HG03432 (cell line): ENCODE results near the gene SMIM45.

ENCODE experiments used
- ATAC-seq: cut with Tn5 transposase; IDR thresholded peaks from one replicate; pipeline ENCODE4 v1.9.1; 2021; ENCODE audit warnings: mild to moderate bottlenecking, moderate library complexity; ENCODE audit not compliant: unreplicated experiment

The SMIM45 gene

DNA sequence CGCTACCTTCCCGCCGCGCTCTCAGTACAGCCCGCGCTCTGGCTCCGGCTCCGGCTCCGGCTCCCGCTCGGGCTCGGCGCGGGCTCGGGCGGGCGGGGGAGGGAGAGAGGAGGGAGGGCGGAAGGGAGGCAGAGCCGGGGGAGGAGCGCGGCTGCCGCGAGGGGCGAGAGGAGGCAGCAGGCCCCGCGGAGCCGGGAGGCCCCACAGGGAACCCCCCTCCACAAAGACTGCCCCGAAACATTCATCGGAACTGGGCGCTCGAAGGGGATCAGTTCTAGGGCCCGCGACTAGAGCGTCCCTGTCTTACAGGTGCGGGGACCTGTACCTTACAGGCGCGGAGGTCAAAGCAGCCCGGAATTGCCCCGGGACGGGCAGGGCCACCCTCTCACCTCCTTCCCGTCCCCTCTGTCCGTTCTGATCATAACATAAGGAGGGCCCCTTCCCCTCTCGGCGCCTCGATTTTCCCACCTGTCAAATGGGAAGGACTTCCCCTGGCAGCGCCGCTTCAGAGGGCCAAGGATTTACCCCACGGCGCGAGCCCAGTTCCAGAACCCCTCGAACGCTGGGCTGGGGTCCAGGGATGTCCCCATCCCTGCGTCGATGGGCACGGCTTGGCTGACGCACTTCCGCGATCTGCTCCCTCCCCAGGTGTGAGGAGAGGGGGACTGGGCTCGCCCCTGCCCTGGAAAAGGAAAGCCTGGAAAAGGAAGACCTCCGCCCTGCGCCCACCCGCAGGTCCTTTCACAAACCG is 36.7 kb upstream of the SMIM45 start, which contains the start of gene SHISA8:
Gene SHISA8 (minus strand): TSS at position 40 of the 751 bp plus-strand sequence. CDS start 407 bp downstream, outside the sequence.
- no peak for ATAC-seq

- ATAC-seq: no peak
Observed at GRCh38 chr22:41915786-41916493, 36.0 kb upstream of the SMIM45 start.

DNA sequence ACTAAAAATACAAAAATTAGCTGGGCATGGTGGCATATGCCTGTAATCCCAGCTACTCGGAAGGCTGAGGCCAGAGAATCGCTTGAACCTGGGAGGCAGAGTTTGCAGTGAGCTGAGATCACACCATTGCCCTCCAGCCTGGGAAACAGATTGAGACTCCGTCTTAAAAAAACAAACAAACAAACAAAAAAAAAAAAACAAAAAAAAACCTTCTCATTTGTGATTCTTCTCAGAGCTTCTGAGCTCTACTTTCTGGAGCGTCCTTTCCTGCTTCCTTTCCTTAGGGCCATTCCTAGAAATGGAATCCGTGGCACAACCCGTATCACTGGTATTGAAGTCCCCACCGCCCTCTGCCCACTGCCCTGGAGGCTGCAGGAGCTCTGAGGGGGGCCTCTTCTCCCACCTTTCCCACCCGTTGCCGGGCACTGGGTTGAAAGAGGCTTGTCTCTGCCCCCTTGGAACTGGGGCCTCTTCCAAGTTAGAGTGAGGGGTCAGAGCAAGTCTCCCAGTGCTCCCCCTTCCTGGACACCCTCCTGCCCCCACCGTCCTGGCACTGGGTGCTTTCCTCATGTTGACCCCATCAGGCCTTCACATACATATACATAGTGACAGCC is 35.1 kb upstream of the SMIM45 start:
- ATAC-seq: no peak

DNA sequence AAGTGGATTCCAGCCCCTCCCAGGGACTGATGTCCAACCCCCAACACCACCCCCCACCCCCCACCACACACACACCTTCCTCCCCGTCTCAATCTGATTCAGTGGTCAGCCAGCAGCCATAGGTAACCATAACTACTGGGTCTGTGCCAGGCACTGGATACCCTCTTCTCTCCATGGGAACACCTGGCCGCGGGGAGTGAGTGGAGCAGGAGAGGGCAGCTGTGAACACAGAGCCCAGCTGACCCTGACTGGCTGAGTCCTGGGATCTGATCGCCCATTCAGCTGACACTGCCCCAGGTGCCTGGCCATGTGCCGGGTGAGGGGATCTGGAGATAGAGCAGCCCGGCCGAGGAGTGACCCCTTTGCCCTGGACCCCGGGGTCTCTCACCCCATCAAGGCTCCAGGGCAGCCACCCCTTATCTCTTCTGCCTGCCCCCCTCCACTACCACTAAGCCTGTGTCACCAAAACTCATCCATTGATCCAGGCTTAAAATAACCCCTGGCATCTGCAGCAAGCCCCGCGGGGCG is 34.5 kb upstream of the SMIM45 start:
- ATAC-seq: no peak

DNA sequence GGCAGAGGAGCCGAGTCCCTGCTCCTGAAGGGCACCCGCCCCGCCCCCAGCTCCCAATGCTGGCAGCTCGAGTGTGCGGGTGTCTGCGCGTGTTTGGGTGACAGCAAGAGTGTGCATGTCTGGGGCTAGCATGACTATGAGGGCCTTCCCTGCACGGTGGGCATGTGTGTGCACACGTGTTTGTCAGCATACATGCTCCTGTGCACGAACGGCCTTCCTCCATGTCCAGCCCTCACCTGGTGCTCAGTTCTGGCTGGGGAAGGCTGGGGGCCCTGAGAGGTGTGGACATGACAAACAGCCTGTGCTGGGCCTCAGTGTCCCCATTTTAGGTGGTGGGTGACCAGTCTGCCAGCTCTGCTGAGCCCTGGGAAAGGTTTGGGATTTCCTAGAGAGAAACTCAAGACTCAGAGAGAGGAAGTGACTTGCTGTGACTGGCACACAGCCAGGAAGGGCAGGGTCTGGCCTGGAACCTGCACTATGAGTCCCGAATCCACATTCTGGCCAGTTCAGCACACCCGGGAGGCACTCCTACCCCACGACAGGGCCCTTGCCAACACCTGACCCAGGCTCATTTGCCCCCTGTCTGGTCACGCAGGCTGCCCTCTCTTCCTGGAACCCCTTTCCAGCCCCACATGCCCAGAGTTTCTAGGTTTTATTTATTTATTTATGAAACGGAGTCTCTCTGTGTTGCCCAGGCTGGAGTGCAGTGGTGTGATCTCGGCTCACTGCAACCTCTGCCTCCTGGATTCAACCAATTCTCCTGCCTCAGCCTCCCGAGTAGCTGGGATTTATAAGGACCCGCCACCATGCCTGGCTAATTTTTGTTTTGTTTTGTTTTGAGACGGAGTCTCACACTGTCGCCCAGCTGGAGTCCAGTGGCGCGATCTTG is 33.8 kb upstream of the SMIM45 start:
- ATAC-seq: no peak

DNA sequence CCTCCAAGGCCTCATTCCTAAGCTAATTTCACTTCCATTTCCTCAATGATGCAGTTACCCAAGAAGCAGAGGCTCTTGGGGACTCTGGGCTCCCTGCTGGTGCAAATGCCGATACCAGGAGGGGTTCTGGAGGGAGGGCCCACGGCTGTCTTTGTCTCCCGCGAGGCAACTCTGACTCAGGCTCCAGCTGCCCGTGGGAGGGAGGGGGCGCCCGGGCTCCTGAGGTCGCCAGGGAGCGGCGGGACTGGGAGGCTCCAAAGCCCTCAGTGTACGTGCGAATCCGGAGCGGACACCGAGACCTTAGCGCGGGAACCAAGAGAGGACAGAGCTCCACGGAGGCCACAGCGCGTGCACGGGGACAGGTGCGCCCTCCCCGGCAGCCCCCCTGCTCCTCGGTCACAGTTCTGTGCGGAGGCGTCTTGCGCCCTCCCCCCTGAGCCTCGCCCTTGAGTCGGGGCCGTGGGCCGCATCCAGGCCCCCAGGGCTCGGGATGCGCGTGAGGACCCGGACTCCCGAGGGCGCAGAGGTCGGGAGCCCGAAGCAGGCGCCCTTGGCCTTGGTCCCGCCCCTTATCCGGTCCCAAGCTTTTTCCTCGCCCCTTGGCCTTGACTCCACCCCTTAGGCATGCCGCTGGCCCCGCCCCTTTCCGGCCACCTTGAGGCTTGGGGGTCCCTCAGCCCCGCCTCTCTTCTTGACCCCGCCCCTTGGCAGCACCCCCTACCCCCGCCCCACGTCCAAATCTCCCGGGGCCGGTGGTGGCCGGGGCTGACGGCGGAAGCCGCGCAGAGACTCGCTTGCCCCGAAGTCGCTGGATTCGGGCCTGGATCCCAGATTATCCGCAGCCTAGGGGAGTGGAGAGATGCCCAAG is 32.4 kb upstream of the SMIM45 start:
- ATAC-seq: peak; percentile 44

- ATAC-seq: peak; percentile 23
Observed at GRCh38 chr22:41920271-41920976, 31.5 kb upstream of the SMIM45 start.

- ATAC-seq: no peak
Observed at GRCh38 chr22:41922328-41922727, 29.6 kb upstream of the SMIM45 start.

- ATAC-seq: no peak
Observed at GRCh38 chr22:41922940-41923594, 28.9 kb upstream of the SMIM45 start.

DNA sequence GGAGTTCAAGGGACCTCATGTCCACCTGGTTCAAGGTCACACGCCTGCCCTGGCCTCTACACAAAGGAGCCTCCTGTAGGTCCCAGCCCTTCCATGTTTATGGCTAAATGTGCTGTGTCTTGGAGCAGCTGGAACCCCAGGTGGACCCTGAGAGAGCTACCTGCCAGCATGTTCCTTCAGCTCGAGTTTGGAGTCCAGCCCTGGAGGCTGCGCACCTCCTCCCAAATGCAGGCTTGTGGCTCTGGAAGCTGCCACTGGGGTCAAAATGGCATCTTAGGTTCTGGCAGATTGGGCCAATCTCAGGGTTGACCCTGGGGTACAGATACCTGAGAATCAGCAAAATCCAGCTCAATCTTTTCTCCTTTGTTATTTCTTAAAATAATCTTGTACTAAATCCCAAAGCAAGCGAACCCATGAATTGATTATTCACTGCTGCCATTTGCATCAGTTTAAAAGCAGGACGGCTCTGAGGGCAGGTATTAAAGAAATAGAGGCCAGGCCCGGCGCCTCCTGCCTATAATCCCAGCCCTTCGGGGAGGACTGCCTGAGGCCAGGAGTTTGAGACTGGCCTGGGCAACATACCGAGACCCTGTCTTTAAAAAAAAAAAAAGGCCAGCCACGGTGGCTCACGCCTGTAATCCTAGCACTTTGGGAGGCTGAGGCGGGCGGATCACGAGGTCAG is 28.2 kb upstream of the SMIM45 start:
- no peak for ATAC-seq

- peak; percentile 44 for ATAC-seq
Observed at GRCh38 chr22:41925783-41926460, 26.0 kb upstream of the SMIM45 start.

- no peak for ATAC-seq
Observed at GRCh38 chr22:41927813-41928212, 24.1 kb upstream of the SMIM45 start.

DNA sequence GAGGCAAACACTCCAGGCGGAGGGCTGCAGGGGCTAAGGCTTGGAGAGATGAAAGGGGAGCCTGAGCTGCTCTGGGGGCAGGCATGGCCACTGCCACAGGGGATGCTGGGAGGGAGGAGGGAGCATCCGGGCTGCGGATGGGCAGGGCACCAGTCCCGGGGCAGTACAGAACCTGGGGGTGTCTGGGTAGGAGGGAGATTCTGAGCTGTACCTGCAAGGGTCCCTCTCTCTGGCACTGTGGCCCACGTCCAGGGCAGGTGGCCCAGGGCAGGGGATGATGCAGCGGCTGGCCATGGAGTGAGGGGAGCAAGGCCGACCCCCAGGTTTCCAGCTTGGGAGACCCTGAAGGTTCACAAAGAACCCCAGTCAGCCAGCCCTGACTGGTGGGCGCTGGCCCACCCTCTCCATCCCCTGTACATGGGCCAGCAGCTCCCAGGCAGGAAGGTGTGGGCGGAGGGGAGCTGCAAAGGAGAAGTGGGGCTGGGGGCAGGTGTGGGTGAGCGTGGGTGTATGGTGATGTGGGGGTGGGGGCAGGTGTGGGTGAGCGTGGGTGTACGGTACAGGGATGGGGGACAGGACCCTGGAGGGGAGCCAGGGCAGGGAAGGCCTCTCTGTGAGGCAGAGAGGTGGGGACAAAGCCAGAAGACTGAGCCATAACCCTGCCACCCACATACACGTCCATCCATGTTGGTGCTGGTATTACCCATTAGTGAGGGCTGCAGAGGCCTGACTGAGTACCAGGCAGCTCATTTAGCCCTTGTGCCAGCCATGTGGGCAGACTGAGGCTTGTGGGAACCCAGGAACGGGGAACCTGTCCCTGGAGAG is 23.1 kb upstream of the SMIM45 start:
- ATAC-seq: no peak

GRCh38 chr22:41929418-41929810 is 22.5 kb upstream of the SMIM45 start:
- ATAC-seq: no peak

GRCh38 chr22:41931701-41932269 is 20.2 kb upstream of the SMIM45 start:
- ATAC-seq: no peak

GRCh38 chr22:41932353-41932752 is 19.6 kb upstream of the SMIM45 start:
- no peak for ATAC-seq
